ES-I3 (cell line): Measurements from ENCODE around the gene HMX1.

Source experiments
- H3K36me3 ChIP-seq: 2 replicates; pipeline ENCODE4 v1.6.1; 2013; ENCODE audit warnings: mild to moderate bottlenecking, low read length, control low read depth, moderate library complexity; ENCODE audit not compliant: insufficient read depth
- H3K4me1 ChIP-seq: 2 replicates; pipeline ENCODE4 v1.6.1; 2013; ENCODE audit warnings: mild to moderate bottlenecking, control low read depth, low read length; ENCODE audit not compliant: insufficient read depth
- H3K9ac ChIP-seq: 2 replicates; pipeline ENCODE4 v1.6.1; 2013; ENCODE audit warnings: low read depth, mild to moderate bottlenecking, low read length, moderate library complexity
- H3K9me3 ChIP-seq: 2 replicates; pipeline ENCODE4 v1.6.1; 2013; ENCODE audit warnings: mild to moderate bottlenecking, low read length, moderate library complexity; ENCODE audit not compliant: control insufficient read depth, insufficient read depth

Gene HMX1

DNA sequence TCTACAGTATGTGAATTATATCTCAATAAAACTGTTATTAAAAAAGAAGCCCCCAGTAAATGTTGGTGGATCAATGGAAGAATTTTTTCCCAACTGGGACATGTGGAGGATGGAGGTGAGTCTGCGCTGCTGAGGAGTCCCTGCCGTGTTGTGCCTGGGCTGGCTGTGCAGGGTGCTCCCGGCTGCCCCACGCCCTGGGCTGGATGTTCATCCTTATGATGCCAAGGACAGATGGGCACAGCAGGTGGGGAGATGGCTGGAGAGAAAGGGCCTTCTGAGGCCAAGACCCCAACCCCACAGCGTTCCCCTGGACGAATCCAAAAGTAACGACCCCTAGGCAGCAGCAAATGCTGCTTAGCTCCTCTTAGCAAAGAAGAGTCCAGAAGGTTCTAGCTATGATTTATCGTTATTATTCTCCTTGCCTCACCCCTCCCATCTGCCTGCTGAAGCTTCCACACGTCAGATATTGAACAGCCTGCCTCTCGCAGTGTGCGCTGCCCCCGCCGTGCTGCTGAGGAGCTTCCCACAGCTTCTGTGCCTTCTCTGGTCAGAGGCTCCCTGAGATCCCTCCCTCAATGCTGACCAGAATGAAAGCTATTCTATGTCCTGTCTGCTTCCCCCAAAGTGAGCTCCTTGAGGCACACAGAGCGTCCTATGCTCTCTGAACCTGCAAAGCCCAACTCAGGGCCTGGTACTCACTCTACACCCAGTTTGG is 26.5 kb downstream of the HMX1 start:
- Histone ChIP-seq H3K36me3 (no peaks in the 10 kb centered on the region), H3K9me3 (peaks cover 3% of the 10 kb centered on the region; the same call in 1 of the 2 replicates), H3K9ac (no peak overlapping the region), H3K4me1 (peaks cover 3% of the 10 kb centered on the region)

DNA sequence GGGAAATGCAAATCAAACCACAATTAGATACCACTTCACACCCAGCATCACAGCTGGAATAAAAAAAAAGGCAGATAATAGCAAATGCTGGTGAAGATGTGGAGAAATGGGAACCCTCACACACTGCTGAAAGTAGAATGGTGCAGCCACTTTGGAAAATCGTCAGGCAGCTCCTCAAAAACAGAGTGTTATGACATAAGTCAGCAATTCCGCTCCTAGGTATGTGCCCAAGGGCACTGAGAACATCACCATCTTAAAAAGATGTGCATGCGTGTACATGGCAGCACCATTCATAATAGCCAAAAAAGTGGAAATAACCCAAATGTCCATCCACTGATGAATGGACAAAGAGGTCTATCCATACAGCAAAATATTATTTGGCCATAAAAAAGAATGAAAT is 28.0 kb downstream of the HMX1 start:
- Histone ChIP-seq H3K9ac (no peak overlapping the region), H3K9me3 (peaks cover 3% of the 10 kb centered on the region; the same call in 1 of the 2 replicates), H3K36me3 (no peaks in the 10 kb centered on the region), H3K4me1 (peaks cover 3% of the 10 kb centered on the region)

DNA sequence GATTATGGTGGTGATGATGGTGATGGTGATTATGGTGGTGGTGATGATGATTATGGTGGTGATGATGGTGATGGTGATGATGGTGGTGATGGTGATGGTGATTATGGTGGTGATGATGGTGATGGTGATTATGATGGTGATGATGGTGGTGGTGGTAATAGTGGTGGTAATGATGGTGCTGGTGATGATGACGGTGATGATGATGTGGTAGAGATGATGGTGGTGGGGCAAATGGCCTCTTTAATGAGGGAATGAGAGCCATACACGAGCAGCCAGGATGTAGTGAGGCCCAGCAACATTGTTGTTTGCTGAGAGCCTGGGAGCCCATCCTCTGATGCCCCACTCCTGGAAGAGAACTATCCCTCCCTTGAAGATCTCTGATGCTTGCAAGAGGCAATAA is 29.0 kb downstream of the HMX1 start:
- Histone ChIP-seq H3K9me3 (peaks cover 3% of the 10 kb centered on the region; the same call in 1 of the 2 replicates), H3K4me1 (no peaks in the 10 kb centered on the region), H3K9ac (no peak overlapping the region), H3K36me3 (no peaks in the 10 kb centered on the region)

DNA sequence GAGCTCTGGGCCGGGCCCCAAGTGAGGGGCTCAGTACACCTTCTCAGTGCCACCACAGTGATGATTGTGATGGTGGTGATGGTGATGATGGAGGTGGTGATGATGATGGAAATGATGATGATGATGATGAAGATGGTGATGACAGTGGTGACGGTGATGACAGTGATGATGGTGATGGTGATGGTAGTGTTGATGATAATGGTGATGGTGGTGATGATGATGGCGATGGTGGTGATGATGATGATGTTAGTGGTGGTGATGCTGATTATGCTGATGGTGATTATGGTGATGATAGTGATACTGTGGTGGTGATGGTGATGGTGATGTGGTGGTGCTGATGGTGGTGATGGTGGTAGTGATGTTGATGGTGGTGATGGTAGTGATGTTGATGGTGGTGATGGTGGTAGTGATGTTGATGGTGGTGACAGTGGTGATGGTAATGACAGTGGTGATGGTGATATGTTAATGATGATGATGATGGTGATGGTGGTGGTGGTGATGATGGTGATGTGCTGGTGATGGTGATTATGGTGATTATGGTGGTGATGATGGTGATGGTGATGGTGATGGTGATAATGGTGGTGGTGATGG is 29.9 kb downstream of the HMX1 start:
- no peak overlapping the region for H3K9ac ChIP-seq
- no peaks in the 10 kb centered on the region for H3K36me3 ChIP-seq
- peaks cover 3% of the 10 kb centered on the region; the same call in 1 of the 2 replicates for H3K9me3 ChIP-seq
- H3K4me1 ChIP-seq = no peaks in the 10 kb centered on the region; the same call in 1 of the 2 replicates

DNA sequence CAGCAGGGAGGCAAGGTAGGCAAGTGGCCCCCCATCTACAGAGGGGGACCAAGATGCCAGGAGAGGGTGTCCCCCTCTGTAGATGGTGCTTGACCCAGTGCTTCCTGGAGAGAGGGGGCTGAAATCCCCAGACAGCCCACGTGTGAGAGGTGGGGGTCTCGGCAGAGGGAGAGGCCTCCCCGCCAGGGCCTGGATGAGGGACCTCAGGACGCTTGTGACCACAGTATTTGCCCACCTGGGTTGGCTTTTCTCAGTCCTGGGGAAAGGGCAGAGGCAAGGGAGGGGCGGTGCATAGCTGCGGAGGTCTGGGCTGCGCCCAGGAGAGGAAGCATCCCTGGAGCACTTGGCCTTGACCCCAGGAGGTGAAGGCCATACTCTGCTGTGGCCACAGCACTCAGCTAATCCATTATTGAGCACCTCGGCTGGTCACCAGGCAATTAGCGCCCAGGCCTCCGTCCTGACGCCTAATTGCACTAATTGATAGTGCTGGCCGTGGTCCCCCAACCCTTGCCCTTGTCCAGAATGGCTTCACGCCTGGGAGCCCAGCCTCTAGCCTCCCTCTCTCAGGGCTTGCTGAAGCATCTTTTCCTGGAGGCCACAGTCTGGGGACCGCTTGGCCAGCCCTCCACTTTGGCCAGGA is 30.7 kb downstream of the HMX1 start:
- Histone ChIP-seq H3K36me3 (no peaks in the 10 kb centered on the region), H3K4me1 (no peaks in the 10 kb centered on the region; the same call in 1 of the 2 replicates), H3K9ac (no peak overlapping the region), H3K9me3 (peaks cover 3% of the 10 kb centered on the region; the same call in 1 of the 2 replicates)

DNA sequence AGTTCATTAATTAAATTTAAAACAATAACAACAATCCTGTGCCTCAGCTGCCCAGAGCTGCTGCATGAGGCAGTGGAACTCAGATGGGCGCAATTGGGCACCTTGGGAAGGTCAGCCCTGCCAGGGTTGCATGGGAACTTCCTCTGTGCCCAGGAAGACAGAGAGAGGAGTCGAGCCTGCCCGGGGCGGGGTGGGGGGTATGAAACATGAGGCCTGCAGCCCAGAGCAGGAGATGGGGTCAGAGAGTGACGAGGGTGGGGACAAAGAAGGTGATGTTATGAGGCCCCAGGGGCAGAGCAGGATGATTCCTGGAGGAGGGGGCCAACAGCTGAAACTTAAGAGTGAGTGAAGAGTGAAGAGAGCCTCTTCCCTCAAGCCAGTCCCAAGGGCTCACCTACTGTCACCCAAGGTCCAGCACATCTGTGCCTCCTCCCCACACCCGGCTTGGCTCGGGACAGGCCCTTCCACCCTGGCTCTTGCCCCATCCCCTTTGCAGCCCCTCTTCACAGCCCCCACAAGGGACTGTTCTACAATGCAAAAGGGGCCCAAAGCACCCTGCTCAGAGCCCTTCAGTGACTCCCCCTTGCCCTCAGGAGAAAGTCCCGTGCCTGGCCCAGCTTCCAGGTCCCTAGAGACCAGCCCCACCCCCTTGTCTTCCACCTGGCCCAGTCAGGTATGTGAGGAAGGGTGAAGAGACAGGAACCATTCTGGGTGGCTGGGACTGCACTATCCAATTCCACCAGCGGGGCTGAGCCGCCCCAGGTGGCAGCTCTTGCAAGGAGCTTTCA is 31.4 kb downstream of the HMX1 start:
- Histone ChIP-seq H3K36me3 (no peaks in the 10 kb centered on the region), H3K9me3 (peaks cover 3% of the 10 kb centered on the region; the same call in 1 of the 2 replicates), H3K9ac (no peak overlapping the region), H3K4me1 (no peaks in the 10 kb centered on the region; the same call in 1 of the 2 replicates)

DNA sequence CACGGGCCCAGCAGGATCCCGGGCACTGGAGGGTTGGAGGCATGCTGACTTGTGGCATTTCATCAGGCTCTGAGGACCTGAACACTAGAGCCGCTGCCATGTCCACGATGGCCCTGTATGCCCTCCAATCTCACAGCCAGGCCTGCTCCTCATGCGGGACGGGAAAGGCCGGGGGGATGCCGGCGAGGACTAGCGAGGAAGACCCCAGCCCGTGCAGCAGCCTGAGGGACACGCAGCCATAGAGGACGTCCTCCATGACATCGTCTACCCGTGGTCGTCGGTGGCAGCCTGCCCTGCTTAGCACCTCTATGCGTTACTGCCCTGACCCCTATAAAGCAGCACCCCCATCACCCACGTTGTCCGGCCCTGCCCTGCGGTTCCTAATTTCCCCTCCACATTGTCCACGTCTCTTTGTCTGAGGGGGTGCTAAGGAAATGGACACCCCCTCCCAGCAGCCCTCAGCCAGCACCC is 32.6 kb downstream of the HMX1 start:
- Histone ChIP-seq H3K9ac (no peak overlapping the region), H3K9me3 (peaks cover 3% of the 10 kb centered on the region; the same call in 1 of the 2 replicates), H3K36me3 (no peaks in the 10 kb centered on the region), H3K4me1 (no peaks in the 10 kb centered on the region; the same call in 1 of the 2 replicates)

GRCh38 chr4:8838296-8838960 is 33.2 kb downstream of the HMX1 start:
- Histone ChIP-seq H3K9me3 (peaks cover under 1% of the 10 kb centered on the region; the same call in 1 of the 2 replicates), H3K36me3 (no peaks in the 10 kb centered on the region), H3K9ac (no peak overlapping the region), H3K4me1 (no peaks in the 10 kb centered on the region; the same call in 1 of the 2 replicates)

DNA sequence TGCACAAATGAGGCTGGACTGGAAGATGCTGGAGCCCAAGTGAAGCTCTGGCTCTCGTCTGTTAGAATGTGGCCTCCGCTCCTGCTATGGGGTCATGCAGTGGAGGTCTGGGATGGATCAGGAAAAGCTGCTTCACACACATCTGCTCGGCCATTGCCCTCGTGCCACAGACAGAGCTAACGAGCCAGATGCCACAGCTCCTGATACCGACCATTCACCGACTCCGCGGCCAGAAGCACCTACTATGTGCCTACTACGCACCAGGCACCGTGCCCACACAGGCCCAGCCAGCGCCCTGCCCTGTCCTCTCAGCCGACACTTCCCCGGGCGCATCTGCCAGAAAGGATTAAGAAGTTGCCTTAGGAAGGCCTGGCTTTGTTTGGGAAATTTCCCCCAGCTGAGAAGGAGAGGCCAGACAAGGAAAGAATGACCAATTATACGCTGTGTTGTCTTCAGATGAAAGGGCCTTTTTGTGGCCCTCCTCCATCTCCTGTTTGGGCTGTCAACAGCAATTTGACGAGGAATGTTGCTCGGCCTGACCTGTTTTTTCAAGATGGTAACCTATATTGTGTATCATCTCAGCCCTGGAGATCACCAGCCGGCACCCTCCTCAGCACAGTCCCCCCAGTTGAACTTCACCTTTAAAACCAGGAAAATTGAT is 34.3 kb downstream of the HMX1 start:
- Histone ChIP-seq H3K36me3 (no peaks in the 10 kb centered on the region), H3K9me3 (no peaks in the 10 kb centered on the region), H3K9ac (no peak overlapping the region)

GRCh38 chr4:8836664-8837171 is 34.9 kb downstream of the HMX1 start:
- no peak overlapping the region for H3K9ac ChIP-seq
- H3K9me3 ChIP-seq = no peaks in the 10 kb centered on the region
- no peaks in the 10 kb centered on the region; the same call in 1 of the 2 replicates for H3K4me1 ChIP-seq
- no peaks in the 10 kb centered on the region for H3K36me3 ChIP-seq

More for the DNA sequence above, 34.3 kb downstream of the HMX1 start:
- no peaks in the 10 kb centered on the region; the same call in 1 of the 2 replicates for H3K4me1 ChIP-seq

DNA sequence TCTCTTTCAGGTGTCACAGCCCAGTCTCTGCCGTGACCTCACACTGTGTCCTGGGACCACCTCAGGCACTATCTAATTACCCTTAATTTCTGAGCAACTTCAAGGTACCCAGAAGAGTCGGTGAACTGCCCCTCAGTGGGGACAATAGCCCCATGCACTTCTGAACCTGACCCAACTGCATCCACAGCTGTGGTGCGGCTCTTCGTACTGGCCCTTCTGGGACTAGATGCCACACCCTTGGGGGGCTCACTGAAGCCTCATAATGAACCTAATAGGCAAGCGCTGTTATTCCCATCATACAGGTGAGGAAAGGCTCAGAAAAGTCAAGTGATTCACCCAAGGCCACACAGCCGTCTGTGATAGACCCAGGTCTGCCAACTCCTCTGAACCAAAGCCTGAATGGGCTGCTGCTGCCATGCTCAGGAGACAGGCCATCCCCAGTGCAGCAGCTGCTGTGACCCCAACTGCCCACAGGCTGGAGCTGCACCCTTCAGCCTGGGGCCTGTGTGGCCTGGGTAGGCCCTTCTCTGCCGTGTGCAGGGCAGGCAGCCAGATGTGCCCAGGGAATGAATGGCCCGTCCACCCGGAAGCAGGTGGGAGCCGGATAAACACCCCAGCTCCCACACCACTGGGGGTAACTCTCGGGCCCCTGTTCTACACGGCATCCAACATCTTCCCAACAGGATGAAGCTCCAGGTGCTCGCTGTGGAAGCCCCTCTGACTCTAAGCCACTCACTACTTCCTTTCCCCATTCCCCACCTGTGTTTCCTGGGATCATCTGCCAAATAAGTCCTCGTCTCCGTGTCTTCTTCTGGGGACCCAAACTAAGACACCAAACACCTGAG is 35.9 kb downstream of the HMX1 start:
- H3K9ac ChIP-seq = no peak overlapping the region
- no peaks in the 10 kb centered on the region for H3K36me3 ChIP-seq
- H3K9me3 ChIP-seq = no peaks in the 10 kb centered on the region
- H3K4me1 ChIP-seq = no peaks in the 10 kb centered on the region; the same call in 1 of the 2 replicates

- Histone ChIP-seq H3K9ac (no peak overlapping the region), H3K9me3 (no peaks in the 10 kb centered on the region), H3K4me1 (no peaks in the 10 kb centered on the region; the same call in 1 of the 2 replicates), H3K36me3 (no peaks in the 10 kb centered on the region)
These were observed 36.9 kb downstream of the HMX1 start for GRCh38 chr4:8834681-8835220.
